GM19099 (cell line): ENCODE results near the gene GPHN.

Experiments
- POLR2A ChIP-seq: IDR thresholded peaks from 3 replicates; pipeline ENCODE4 v1.6.1; 2011; ENCODE audit warnings: low read depth; ENCODE audit not compliant: insufficient read length; ENCODE audit errors: extremely low read depth

GPHN gene

GRCh38 chr14:66507722-66508546 is at the start of gene GPHN:
GPHN (plus strand) TSS chr14:66508147.
- peak; percentile 91 for TF ChIP-seq POLR2A

- no peak for TF ChIP-seq POLR2A
These were observed 48.3 kb upstream of the GPHN start for GRCh38 chr14:66459603-66460002.

GRCh38 chr14:66464261-66464660 is 43.7 kb upstream of the GPHN start:
- no peak for TF ChIP-seq POLR2A

DNA sequence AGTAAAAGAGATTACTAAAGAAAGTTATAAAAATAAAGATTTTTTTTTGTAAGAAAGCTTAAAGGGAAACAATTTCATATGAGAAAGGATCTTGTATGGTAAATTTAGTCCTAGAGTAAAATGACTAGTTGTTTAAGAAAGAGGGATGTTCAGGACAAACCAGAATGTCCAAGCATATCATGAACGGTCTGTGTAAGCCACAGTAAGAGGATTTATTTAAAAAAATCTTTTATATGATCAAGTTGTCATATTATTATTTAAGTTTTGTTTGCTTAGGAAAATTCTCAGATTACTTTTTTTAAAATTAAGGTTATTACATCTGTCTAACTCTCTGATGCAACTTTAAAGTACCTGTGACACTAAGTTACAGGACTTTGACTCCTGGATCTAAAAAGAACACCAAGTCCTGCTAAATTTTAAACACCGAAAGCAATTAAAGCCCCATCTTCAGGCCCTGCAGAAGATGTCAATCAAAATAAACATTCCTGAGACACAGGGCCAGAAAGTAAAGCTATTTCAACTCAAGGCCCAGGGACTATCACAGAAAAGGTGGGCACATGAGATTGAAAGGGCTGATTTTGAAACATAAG is 39.1 kb upstream of the GPHN start:
- TF ChIP-seq POLR2A, result no peak

DNA sequence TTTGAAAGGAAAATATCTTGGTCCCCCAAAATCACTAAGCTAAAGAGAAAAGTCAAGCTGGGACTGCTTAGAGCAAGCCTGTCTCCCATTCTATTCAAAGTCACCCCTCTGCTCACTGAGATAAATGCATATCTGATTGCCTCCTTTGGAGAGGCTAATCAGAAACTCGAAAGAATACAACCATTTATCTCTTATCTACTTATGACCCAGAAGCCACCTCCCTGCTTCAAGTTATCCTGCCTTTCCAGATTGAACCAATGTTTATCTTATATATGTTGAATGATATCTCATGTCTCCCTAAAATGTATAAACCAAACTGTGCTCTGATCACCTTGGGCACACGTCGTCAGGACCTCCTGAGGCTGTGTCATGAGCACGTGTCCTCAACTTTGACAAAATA is 36.4 kb upstream of the GPHN start:
- no peak for TF ChIP-seq POLR2A

GRCh38 chr14:66472251-66472650 is 35.7 kb upstream of the GPHN start:
- no peak for TF ChIP-seq POLR2A

DNA sequence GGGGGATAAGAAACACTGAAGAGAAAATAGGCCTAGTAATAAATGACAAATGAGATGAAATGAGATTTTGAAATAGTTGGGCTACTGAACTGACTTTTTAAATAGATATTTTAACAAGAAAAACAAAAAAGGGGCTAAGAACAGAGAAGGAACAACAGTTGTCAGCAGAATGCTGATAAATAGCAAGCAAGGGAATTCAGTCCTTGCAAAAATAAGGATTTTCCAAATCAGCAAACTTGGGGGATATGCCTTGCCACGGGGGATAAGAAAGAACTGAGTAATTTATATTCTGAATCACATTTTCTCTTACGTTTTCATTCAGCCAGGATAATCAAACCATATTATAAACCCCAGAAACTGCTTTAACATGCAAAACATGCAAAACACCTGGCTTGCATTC is 34.7 kb upstream of the GPHN start:
- no peak for TF ChIP-seq POLR2A

GRCh38 chr14:66476964-66477363 is 31.0 kb upstream of the GPHN start:
- no peak for TF ChIP-seq POLR2A

GRCh38 chr14:66477567-66477966 is 30.4 kb upstream of the GPHN start:
- no peak for TF ChIP-seq POLR2A

DNA sequence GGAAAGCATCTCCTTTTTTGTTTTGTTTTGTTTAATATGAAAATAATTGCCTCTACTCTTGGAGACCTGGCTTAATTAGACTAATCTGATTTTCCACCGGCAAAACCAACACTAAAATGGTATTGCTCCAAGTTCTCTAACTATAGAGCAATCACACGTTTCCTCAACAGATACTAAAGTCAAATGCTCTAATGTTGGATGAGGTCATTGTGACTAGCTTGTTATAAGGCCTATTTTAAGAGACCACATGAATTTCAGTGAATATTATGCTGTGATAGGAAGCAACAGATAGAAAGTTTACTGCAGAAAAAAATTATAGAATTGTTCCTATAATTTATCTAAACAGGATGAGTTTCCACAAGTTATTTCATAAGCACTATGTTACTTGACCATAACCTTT is 25.1 kb upstream of the GPHN start:
- no peak for TF ChIP-seq POLR2A

DNA sequence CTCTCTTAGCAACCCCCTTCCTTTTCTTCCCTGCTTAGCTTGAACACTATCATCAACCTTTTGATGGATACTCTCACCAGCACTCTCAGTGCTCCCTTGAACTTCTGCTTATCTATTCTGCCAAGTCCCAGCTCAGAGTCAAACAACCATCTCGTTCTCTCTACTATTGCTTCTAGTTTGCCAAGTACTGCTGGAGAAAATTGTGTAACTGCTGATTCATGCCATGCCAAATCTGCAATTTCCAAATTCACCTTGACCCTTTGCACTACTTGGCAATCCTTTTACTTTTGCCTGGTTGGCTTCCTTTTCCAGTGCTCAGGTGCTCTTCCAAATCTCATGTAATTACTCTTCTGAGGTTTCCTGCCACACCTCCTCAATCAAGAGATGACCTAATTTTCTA is 24.6 kb upstream of the GPHN start:
- TF ChIP-seq POLR2A, result no peak

- TF ChIP-seq POLR2A, result no peak
These were observed 22.9 kb upstream of the GPHN start for GRCh38 chr14:66485029-66485428.

DNA sequence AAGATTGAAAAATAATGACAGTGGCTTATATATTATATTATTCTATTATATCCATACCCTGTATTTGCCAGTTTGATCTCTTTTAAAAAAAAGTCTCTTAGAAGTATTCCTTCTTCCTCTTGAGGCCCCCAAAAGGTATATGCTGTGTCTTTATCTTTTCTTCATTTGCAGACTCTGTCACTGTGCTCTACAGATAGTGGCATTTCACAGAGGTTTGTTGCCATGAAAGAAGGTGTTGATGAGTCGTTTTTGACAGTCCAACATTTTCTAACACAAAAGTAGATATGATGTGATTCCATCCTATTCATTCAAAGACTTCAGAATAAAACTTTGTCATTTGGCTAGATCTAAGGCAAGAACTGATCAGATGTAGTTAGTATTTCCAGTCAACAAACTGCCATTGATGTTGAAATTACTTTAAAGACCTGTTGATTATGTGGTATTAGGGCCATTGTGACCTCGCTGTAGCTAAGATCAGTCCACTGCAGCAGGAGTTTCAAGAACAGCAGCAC is 22.0 kb upstream of the GPHN start, which contains the start of gene CCDC196:
Gene CCDC196 (plus strand): TSS at position 462 of the 512 bp plus-strand sequence. CDS start 132 bp downstream, outside the sequence.
- no peak for TF ChIP-seq POLR2A

DNA sequence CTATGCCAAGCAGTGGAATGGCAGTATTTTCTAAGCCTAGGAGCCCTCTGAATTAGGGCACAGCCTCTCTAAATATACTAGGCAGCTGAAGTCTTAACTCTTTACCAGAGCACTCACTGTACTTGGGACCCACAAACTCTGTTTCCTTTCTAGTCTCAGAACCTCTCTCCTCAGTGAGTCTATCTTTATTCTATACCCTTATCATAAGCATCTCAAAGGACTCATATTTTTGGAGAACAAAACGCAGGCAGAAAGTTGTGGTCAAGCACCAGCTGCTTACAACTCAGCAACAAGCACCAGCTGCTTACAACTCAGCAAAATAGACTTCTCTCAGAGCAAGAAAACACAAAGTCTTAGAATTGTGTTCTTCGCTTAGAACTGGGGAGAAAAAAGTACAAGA is 20.8 kb upstream of the GPHN start:
- no peak for TF ChIP-seq POLR2A

DNA sequence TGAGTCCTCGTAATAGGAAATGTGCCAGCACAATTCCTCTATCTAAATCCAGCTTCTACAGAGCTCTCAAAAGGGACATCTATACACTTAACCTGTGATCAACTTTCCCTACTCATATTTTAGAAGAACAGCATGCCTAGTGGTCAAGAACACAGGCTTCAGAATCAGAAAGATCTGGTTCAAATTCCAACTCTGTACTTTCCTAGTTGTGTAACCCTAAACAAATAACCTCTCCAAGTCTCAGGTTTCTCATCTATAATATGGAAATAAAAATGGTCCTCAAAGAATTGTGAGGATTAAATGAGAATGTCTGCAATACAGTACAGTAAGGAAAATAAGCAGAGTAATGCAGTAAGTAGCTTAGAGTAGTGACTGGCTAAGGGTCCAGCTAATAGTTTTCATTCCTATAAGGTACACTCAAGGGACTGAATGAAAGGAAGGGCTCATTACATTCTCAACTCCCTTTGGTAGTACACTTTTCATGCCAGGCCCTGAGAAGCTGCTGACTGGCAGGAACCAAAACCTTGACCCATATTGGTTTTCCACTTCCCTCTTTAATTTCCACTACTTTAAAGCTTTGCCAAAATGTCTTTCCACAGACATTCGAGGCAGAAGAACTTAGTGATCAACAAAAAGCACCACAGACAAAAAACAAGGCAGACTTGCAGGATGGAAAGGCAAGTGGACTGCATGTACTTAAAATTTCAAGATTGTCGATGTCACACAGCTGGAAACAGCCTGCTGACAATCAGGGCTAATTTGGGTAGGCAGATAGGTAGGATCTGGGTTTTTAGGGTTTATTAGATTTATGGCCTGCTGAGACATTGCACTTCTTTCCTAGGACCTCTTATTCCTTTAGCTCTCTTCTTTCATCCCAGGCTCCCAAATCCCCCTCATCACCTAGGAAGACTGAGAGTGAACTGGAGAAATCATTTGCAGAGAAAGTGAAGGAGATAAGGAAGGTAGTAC is 17.5 kb upstream of the GPHN start:
- TF ChIP-seq POLR2A, result no peak
